GM19438 (cell line): ENCODE measurements around the gene RFX2.
"Not testable (repeated sequence)": the region's sequence is repeated elsewhere in the genome, so short reads cannot be mapped to it uniquely, and the experiment has no call there.

Experiments
- ATAC-seq: cut with Tn5 transposase; IDR thresholded peaks from one replicate; pipeline ENCODE4 v1.9.1; 2021; ENCODE audit warnings: low read depth; ENCODE audit not compliant: unreplicated experiment

The RFX2 gene

GRCh38 chr19:6110360-6110977 is at the start of gene RFX2:
Gene RFX2, minus strand, starts transcription at chr19:6110500. Its CDS starts 63,004 bp downstream, at chr19:6047496.
- ATAC-seq: peak; percentile 92

GRCh38 chr19:6156033-6156432 is 45.7 kb upstream of the RFX2 start:
- ATAC-seq: no peak

GRCh38 chr19:6150289-6150688 is 40.0 kb upstream of the RFX2 start:
- no peak for ATAC-seq

GRCh38 chr19:6141217-6141616 is 30.9 kb upstream of the RFX2 start:
- no peak for ATAC-seq

GRCh38 chr19:6138511-6138910 is 28.2 kb upstream of the RFX2 start:
- ATAC-seq: no peak

- ATAC-seq: no peak
Measured at GRCh38 chr19:6138066-6138465, 27.8 kb upstream of the RFX2 start.

- ATAC-seq: no peak
Measured at GRCh38 chr19:6133231-6133630, 22.9 kb upstream of the RFX2 start.

GRCh38 chr19:6132482-6132881 is 22.2 kb upstream of the RFX2 start:
- no peak for ATAC-seq

- no peak for ATAC-seq
Measured at GRCh38 chr19:6127716-6128335, 17.5 kb upstream of the RFX2 start.

- no peak for ATAC-seq
Measured at GRCh38 chr19:6126335-6126974, 16.2 kb upstream of the RFX2 start.

- ATAC-seq: no peak
Measured at GRCh38 chr19:6125571-6125989, 15.3 kb upstream of the RFX2 start.

- ATAC-seq: no peak
Measured at GRCh38 chr19:6119031-6119430, 8.7 kb upstream of the RFX2 start.

- ATAC-seq: no peak
Measured at GRCh38 chr19:6118043-6118442, 7.7 kb upstream of the RFX2 start.

GRCh38 chr19:6117534-6117933 is 7.2 kb upstream of the RFX2 start:
- ATAC-seq: no peak

GRCh38 chr19:6116749-6117430 is 6.6 kb upstream of the RFX2 start:
- no peak for ATAC-seq

- no peak for ATAC-seq
Measured at GRCh38 chr19:6115992-6116391, 5.7 kb upstream of the RFX2 start.

- no peak for ATAC-seq
Measured at GRCh38 chr19:6113616-6114188, 3.4 kb upstream of the RFX2 start.

GRCh38 chr19:6109947-6110346 is 353 bp downstream of the RFX2 start:
- no peak for ATAC-seq

- ATAC-seq: no peak
Measured at GRCh38 chr19:6108721-6109633, 1.3 kb downstream of the RFX2 start.

GRCh38 chr19:6106643-6107294 is 3.5 kb downstream of the RFX2 start:
- not testable (repeated sequence) for ATAC-seq
